T-helper 22 cell (primary cell): ENCODE results near the gene NFAT5.
"Not testable (repeated sequence)": the region's sequence is repeated elsewhere in the genome, so short reads cannot be mapped to it uniquely, and the experiment has no call there.

ENCODE experiments used
- DNase-seq: peaks from one replicate; pipeline ENCODE4 v3.0.0-alpha.2; 2020; ENCODE audit warnings: low read depth

The NFAT5 gene

DNA sequence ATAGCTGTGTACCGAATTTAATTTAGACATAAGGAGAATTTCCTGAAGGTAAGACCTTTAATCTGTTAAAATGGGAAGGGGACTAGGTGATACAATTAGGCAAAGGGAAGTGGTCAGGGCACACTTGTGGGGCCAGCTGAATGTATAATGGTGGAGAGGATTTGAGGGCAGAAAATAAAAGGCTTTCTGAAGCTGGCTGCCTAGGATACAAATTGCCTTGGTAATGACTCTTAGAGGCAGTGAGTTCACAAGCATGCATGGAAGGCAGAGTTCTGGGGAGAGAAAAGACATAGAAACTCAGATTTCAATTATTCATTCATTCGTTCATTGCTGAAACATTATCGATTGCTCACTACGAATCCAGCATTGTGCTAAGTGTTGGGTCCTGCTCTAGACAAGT is 12.4 kb upstream of the NFAT5 start:
- DNase-seq = no peak

- DNase-seq = no peak
Measured at GRCh38 chr16:69554495-69554894, 11.3 kb upstream of the NFAT5 start.

- DNase-seq = no peak
Measured at GRCh38 chr16:69555437-69555836, 10.3 kb upstream of the NFAT5 start.

DNA sequence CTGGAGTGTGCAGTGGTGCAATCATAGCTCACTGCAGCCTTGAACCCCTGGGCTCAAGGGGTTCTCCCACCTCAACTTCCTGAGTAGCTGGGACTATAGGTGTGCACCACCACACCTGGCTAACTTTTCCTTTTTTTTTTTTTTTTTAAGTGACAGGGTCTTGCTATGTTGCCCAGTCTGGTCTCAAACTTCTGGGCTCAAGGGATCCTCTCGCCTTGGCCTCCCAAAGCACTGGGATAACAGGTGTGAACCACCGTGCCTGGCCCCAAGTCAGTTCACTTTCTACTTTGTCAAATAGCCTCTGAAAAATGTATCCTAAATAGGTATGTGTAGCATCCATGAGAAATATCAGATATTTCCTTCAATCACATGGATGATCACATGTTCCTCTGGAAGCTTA is 9.9 kb upstream of the NFAT5 start:
- DNase-seq = no peak

DNA sequence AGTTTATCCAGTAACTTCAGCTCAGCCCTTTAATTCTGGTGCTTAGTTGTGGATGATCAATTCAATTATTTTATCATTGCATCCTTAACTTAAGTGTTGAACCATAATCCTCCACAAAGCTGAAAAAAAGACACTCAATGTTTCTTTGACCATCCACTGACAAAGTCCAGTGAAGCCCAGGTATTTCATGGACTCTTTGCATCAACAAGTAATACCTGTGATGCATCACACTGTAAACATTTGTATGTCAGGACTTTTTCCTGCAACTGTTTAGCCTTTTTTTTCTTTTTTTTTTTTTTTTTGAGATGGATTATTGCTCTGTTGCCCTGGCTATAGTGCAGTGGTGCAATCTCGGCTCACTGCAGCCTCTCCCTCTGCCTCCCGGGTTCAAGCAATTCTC is 6.6 kb upstream of the NFAT5 start:
- no peak for DNase-seq

- DNase-seq = not testable (repeated sequence)
Measured at GRCh38 chr16:69561367-69561766, 4.4 kb upstream of the NFAT5 start.

DNA sequence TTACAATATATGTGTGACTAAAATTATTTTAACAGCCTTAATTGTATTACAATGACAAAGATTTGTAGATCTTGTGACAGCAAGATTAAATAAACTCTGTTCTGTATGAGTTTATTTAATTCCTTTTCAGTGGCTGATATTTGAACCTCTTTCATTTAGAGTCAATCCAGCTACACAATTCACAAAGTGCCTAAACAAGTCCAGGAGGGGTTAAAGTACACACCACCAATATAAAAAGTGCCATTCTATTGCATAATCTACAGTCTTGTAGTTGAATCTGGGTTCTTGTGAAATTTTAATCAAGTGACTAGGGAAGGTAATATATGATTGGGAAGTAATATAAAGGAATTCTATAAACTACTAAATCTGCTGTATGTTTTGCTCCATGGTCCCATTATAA is 3.9 kb upstream of the NFAT5 start:
- no peak for DNase-seq

DNA sequence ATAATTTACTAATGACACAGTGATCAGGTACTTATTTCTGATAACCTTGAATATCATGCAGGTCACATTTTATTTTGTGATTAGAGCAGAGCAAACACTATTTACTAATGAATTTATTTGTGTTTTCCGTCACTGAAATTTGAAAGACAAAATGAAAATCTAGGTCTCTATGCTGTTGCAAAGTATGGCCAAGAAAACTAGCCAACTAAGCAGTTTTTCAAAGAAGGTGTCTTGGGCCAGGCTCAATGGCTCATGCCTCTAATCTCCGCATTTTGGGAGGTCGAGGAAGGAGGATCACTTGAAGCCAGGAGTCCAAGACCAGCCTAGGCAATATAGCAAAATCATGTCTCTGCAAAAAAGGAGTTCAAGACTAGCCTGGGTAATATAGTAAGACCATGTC is 3.0 kb upstream of the NFAT5 start:
- DNase-seq = no peak

GRCh38 chr16:69563605-69564580 is 1.9 kb upstream of the NFAT5 start:
- peak; percentile 47 for DNase-seq

DNA sequence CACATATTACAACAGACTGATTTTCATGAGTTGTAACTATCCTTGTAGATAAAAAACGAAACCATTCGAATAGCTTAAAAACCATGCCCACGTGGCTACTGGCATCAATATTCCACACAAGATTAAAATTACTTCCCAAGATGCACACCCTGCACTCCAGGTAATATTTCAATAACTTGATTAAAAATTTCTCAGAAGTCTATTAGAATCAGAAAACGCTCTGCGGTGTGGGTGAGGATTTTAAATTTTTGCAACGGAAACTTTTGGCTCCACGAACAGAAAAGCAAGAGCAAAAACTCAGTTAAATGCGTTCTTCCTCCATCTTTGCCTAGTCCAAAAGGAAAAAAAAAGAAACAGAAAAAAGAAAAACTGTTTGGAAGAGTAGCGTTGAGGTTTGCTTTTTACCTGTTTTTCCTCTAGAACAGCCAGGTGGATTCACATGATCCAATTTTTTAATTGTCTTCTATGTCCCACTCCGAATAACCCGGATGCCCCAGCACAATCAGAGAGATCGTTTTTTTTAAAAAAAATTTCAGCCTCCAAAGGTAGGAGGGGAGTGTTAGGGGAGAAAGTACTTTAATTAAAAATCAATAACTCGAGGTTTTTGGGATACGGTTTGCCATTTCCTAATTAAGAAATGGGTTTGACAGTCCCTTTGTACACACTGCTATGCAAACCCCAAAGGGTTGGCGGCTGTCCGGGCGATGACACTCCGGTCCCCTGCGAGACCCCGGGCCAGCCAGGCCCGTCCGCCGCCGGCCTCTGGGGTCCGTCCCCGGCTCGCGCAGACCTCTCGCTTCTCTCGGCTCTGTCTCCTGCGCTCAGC is 708 bp upstream of the NFAT5 start:
- no peak for DNase-seq

DNA sequence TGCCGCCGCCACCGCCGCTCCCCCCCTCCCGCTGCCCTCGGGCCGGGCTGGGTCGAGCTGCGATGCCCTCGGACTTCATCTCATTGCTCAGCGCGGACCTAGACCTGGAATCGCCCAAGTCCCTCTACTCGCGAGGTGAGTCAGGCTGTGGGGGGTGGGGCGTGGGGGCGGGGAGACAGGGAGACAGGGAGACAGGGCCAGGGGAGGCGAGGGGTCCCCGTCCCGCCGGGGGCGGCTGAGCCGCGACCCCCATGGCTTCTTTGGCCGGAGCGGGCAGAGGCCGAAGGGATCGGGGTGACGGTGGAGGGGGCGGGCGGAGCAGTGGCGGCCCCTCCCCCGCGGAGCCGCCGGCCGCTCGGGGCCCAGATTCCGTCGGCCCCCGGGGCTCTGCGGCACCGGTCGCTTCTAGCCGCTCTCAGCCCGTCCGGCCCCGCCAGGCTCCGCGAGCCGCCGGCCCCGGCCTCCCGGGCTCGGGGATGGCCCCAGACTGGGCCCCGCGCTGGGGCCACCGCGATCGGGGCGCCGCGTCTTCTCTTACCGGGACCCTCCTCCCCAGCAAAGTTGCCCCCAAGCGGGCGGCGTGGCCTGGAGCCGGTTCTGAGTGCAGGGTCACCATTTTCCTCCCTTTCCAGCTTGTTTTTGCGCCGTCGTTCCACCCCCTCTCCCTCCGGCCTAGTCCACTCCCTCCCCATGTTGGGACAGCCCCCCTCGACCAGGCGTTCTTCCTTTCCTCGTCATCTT is 644 bp downstream of the NFAT5 start:
- no peak for DNase-seq

- no peak for DNase-seq
Measured at GRCh38 chr16:69566981-69567680, 1.4 kb downstream of the NFAT5 start.

DNA sequence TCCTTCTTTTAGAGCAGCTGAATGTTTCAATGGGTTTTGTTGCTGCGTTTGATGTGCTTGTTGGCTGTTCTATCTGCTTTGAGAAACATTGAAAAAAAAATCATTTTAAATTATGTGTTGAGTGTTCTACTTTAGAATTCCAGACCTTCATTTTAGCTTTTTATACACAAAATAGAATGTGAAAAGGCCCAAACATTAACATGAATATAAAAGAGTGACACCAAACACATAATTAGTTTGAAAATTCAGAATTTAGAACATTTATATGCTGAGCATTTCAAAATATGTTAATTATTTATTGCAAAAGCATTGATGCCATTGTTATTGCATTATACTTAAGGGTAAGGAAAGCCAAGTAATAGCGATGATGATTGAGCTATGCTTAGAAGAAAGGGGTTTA is 2.9 kb downstream of the NFAT5 start:
- DNase-seq = no peak

- DNase-seq = not testable (repeated sequence)
Measured at GRCh38 chr16:69578771-69579170, 13.0 kb downstream of the NFAT5 start.

DNA sequence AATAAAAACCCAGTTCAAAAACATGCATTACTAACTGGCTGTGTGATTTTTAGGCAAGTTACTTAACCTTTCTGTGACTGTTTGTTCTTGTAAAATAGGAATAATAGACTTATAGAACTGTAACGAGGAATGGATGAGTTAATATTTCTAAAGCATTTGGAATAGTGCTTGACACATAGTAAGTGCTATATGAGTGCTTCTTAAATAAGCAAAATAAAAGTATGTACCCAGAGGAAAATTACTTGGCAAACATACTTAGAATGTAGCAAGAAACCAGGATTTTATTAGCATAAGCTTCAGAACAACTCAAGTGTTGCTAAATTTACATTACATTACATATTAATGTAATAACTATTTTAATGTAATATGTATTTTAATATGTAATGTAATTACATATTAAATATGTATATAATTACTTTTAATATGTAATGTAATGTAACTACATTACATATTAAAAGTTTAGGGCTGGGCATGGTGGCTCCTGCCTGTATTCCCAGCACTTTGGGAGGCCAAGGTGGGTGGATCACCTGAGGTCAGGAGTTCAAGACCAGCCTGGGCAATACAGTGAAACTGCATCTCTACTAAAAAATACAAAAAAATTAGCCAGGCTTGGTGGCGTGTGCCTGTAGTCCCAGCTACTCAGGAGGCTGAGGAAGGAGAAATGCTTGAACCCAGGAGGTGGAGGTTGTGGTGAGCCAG is 14.2 kb downstream of the NFAT5 start:
- no peak for DNase-seq

- no peak for DNase-seq
Measured at GRCh38 chr16:69581297-69581696, 15.5 kb downstream of the NFAT5 start.

GRCh38 chr16:69584493-69584892 is 18.7 kb downstream of the NFAT5 start:
- not testable (repeated sequence) for DNase-seq

DNA sequence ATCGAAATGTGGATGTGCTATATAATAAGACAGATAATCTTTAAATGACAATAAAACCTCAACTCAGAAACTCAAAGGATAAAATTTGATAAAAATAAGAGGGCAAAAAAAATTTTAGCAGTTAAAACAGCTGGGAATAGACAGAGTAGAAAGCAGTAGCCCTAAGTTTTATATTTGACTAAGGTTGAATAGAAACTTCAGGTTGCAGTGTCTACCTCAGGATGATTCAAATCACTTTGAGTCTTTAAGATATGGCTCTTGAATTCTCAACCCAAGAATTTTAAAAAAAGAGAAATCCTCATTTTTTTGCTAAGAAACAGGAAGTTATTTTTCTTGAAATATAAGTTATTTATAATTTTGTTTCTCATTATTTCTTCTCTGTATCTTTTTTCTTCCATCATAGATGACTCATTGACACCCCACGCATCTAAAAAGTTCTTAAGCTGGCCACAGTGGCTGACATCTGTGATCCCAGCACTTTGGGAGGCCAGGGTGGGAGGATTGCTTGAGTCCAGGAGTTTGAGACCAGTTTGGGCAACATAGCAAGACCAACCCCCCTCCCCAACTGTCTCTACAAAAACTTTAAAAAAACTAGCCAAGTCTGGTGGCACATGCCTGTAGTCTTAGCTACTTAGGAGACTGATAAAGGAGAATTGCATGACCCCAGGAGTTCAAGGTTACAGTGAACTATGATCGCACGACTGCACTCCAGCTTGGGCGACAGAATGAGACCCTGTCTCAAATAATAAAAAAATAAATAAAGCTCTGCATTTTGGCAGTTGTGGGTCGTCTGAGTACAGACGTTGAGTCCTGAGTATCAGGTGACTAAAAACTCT is 23.9 kb downstream of the NFAT5 start:
- DNase-seq = no peak

DNA sequence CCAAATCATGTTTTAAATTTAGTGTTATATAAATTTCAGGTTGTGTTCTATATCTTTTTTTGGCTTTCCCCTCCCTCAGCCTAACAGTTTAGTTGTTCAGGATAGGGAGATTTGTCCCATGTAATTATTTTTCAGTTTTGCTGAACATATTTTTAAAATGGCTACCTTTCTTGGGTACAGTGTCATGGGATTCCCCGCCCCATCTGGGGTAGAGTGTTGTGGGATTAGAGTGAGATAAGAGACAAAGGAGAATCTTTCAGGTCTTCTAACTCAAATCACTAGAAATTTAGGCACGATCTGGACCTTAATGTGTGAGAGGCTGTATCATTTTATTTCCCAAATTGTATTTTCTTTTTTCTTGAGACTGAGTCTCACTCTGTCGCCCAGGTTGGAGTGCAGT is 24.8 kb downstream of the NFAT5 start:
- no peak for DNase-seq

- no peak for DNase-seq
Measured at GRCh38 chr16:69593751-69594255, 28.0 kb downstream of the NFAT5 start.
